Measurements from ENCODE around the gene OSTN. TPM values are rescaled to one million over a fixed set of nuclear protein-coding genes. Genes with fewer than 3 reads are reported as not detected.
"Not testable (repeated sequence)": the region's sequence is repeated elsewhere in the genome, so short reads cannot be mapped to it uniquely, and the experiment has no call there.

OSTN gene
- total RNA-seq, 1 donor from 2014 or later, result not detected

- no peak for DNase-seq (ENCODE audit: extremely low read depth, low read depth, low spot score)
These were observed 63.6 kb downstream of the OSTN start for GRCh38 chr3:191262650-191263049.

- DNase-seq (ENCODE audit: extremely low read depth, low read depth, low spot score), result no peak
These were observed 64.3 kb downstream of the OSTN start for GRCh38 chr3:191263365-191263764.

- DNase-seq (ENCODE audit: extremely low read depth, low read depth, low spot score), result no peak
These were observed 64.8 kb downstream of the OSTN start for GRCh38 chr3:191263850-191264249.

GRCh38 chr3:191268737-191269136 is 69.7 kb downstream of the OSTN start:
- DNase-seq (ENCODE audit: extremely low read depth, low read depth, low spot score), result no peak

- no peak for DNase-seq (ENCODE audit: extremely low read depth, low read depth, low spot score)
These were observed 70.4 kb downstream of the OSTN start for GRCh38 chr3:191269289-191270085.

GRCh38 chr3:191275244-191275643 is 76.2 kb downstream of the OSTN start:
- DNase-seq (ENCODE audit: extremely low read depth, low read depth, low spot score), result not testable (repeated sequence)

- no peak for DNase-seq (ENCODE audit: extremely low read depth, low read depth, low spot score)
These were observed 76.7 kb downstream of the OSTN start for GRCh38 chr3:191275751-191276150.

- DNase-seq (ENCODE audit: extremely low read depth, low read depth, low spot score), result no peak
These were observed 81.1 kb downstream of the OSTN start for GRCh38 chr3:191280111-191280510.

GRCh38 chr3:191280882-191281281 is 81.8 kb downstream of the OSTN start:
- DNase-seq (ENCODE audit: extremely low read depth, low read depth, low spot score), result no peak

- DNase-seq (ENCODE audit: extremely low read depth, low read depth, low spot score), result no peak
These were observed 83.5 kb downstream of the OSTN start for GRCh38 chr3:191282251-191283185.

- DNase-seq (ENCODE audit: extremely low read depth, low read depth, low spot score), result no peak
These were observed 84.4 kb downstream of the OSTN start for GRCh38 chr3:191283400-191283799.

- no peak for DNase-seq (ENCODE audit: extremely low read depth, low read depth, low spot score)
These were observed 91.4 kb downstream of the OSTN start for GRCh38 chr3:191290311-191291025.

GRCh38 chr3:191292243-191293015 is 93.4 kb downstream of the OSTN start:
- no peak for DNase-seq (ENCODE audit: extremely low read depth, low read depth, low spot score)

- DNase-seq (ENCODE audit: extremely low read depth, low read depth, low spot score), result no peak
These were observed 95.2 kb downstream of the OSTN start for GRCh38 chr3:191294291-191294690.

GRCh38 chr3:191296041-191296541 is 97.0 kb downstream of the OSTN start:
- no peak for DNase-seq (ENCODE audit: extremely low read depth, low read depth, low spot score)

- DNase-seq (ENCODE audit: extremely low read depth, low read depth, low spot score), result no peak
These were observed 99.8 kb downstream of the OSTN start for GRCh38 chr3:191298846-191299245.

GRCh38 chr3:191300422-191300821 is 101.4 kb downstream of the OSTN start:
- DNase-seq (ENCODE audit: extremely low read depth, low read depth, low spot score), result no peak

GRCh38 chr3:191301017-191301416 is 102.0 kb downstream of the OSTN start:
- no peak for DNase-seq (ENCODE audit: extremely low read depth, low read depth, low spot score)

GRCh38 chr3:191301782-191302411 is 102.9 kb downstream of the OSTN start:
- DNase-seq (ENCODE audit: extremely low read depth, low read depth, low spot score), result no peak

GRCh38 chr3:191302451-191302850 is 103.4 kb downstream of the OSTN start:
- DNase-seq (ENCODE audit: extremely low read depth, low read depth, low spot score), result no peak
